ENCODE data around the gene THEM4.
A peak's percentile ranks its signal among the peaks of the same experiment; 100 is the strongest.

The THEM4 gene

DNA sequence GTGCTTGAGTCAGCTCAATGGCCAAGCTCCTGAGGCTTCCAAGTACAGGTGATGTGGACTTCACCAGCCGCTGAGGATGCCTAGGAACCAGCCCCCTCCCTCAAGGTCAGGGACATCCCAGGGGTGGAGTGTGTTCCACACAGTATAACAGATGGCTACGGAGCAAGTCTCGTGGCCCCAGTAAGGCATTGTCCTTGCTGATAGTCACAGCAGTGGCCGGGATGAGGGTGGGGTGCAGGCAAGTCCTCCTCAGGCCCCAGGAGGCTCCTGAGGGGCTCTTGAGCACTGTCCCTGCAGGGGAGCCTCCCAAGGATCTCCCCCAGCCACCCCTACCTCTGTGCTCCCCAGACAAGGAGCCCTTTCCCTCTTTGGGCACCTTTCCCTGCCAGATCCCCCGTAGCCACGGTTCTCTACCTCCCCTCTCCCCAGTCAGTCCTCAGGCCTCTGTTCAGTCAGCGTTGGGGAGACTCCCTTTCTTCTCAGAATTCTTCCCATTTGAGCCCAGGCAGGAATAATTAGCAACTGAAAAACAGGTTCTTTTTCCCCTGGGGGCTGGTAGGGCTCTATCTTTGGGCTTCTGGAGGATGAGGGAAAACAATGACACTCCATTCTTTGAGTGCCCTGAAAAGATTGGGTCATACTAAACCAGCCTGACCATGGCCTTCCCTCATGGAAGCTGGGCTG is 48.7 kb downstream of the THEM4 start:
- TF ChIP-seq, protein P1, sequence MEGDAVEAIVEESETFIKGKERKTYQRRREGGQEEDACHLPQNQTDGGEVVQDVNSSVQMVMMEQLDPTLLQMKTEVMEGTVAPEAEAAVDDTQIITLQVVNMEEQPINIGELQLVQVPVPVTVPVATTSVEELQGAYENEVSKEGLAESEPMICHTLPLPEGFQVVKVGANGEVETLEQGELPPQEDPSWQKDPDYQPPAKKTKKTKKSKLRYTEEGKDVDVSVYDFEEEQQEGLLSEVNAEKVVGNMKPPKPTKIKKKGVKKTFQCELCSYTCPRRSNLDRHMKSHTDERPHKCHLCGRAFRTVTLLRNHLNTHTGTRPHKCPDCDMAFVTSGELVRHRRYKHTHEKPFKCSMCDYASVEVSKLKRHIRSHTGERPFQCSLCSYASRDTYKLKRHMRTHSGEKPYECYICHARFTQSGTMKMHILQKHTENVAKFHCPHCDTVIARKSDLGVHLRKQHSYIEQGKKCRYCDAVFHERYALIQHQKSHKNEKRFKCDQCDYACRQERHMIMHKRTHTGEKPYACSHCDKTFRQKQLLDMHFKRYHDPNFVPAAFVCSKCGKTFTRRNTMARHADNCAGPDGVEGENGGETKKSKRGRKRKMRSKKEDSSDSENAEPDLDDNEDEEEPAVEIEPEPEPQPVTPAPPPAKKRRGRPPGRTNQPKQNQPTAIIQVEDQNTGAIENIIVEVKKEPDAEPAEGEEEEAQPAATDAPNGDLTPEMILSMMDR (IDR thresholded peaks at IDR 0.05; ENCODE audit: poor library complexity, severe bottlenecking) = no peak
- no peaks in the 10 kb centered on the region for H3K27me3 ChIP-seq (ENCODE audit: insufficient read depth, poor library complexity, severe bottlenecking)
- no peak for DNase-seq (ENCODE audit: low spot score)
- no peaks in the 10 kb centered on the region for H3K9me3 ChIP-seq (ENCODE audit: severe bottlenecking)
- H3K4me3 ChIP-seq (ENCODE audit: severe bottlenecking) = no peak overlapping the region
- H3K27ac ChIP-seq (ENCODE audit: poor library complexity, severe bottlenecking) = no peak overlapping the region
- peaks cover 12% of the 10 kb centered on the region for H3K4me1 ChIP-seq (ENCODE audit: insufficient read depth, poor library complexity, severe bottlenecking)
- no peak for ATAC-seq (ENCODE audit: low read depth)
- H3K36me3 ChIP-seq (ENCODE audit: low read depth) = no peaks in the 10 kb centered on the region

DNA sequence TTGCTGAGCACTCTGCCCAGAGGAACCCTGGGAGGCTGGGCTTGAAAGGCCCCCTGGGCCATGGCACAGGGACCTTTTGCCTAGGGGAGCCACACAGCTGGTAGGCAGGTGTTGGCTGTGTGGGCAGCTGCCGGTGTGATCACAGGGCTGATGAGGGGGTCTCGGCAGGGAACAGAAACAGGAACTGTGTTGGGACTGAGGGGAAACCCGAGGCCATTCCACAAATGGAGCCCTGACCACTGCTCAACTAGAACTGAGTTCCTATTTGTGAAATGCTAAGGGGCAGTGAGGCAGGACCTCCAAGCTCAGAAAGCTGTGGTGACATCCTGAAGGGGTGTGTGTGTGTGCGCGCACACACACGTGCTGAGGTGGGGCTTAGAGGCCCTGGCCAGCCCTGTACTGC is 49.4 kb downstream of the THEM4 start:
- H3K27me3 ChIP-seq (ENCODE audit: insufficient read depth, poor library complexity, severe bottlenecking) = no peaks in the 10 kb centered on the region
- no peak overlapping the region for H3K27ac ChIP-seq (ENCODE audit: poor library complexity, severe bottlenecking)
- DNase-seq (ENCODE audit: low spot score) (no peak), ATAC-seq (ENCODE audit: low read depth) (no peak)
- H3K4me3 ChIP-seq (ENCODE audit: severe bottlenecking) = no peak overlapping the region
- no peaks in the 10 kb centered on the region for H3K9me3 ChIP-seq (ENCODE audit: severe bottlenecking)
- TF ChIP-seq, protein P1 (IDR thresholded peaks at IDR 0.05; ENCODE audit: poor library complexity, severe bottlenecking) = no peak
- no peaks in the 10 kb centered on the region for H3K36me3 ChIP-seq (ENCODE audit: low read depth)
- H3K4me1 ChIP-seq (ENCODE audit: insufficient read depth, poor library complexity, severe bottlenecking) = peaks cover 12% of the 10 kb centered on the region

DNA sequence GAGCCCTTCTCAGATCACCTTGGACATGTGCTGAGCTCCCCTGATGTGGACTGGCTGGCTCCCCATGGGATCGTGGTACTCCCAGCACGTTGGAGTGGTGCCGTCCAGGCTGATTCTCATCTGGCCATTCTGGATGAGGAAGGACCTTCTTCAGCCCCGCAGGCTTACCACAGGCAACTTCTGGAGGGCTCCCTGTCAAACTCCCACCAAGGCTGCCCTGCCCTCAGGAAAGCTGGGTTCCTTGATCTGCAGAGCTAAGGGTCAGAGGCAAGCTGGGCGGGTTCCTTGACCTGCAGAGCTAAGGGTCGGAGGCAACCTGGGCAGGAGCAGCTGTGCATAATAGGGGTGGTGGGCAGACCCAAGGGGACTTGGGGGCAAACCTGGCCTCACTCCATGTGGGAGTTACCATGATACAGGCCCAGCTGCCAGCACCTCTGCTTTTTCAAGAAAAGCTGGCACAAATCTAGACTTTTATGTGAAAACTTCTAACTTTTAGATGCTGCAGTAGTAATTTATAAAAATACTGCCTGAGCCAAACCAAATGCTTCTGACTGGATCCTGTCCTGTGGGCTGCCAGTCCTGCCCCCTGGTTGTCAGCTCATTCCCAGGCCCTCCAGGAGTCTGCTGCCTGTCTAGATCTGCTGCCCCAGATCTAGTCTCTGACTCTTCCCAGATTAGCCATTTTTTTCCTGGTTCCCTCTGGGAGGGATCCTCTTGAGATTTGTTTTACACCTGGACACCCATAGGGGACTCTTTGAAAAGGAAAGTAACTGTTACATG is 50.2 kb downstream of the THEM4 start:
- no peaks in the 10 kb centered on the region for H3K27me3 ChIP-seq (ENCODE audit: insufficient read depth, poor library complexity, severe bottlenecking)
- ATAC-seq (ENCODE audit: low read depth) = 0 out of 3 replicates have a peak, but pooled peaks have one; percentile 27
- TF ChIP-seq, protein P1 (IDR thresholded peaks at IDR 0.05; ENCODE audit: poor library complexity, severe bottlenecking) = no peak

DNA sequence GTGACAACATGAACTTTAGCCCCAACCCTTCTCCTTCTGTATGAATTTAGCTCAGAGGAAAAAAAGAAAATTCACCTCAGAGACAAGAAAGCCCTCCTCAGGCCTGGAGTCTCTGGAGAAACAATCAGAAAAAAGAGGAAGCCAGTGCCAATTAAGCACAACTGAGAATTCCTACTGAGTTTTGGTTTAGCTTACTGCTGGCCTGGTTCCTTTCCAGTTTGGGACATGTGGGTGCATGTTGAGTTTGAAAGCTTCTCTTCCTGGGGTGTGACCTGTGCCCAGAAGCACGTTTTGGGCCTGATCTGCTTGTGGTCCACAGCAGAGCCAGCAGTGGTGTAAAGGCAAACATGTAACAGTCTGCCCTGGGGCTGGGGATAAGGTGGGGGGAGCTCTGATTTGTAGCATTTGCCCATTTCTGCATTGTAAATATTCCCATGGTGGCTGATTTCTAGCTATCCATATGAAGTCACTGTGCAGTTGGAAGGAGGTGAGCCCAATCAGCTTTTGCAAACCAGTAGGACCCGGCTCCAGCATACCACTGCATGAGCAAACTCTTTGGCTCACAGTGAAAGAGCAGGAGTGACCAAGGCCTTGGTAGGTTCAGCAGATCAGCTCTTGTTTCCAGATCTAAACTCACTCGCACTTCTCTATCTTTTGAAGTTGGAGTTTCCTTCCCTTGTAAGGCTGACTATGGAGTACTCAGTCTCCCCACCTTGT is 51.1 kb downstream of the THEM4 start:
- Histone ChIP-seq H3K27ac (ENCODE audit: poor library complexity, severe bottlenecking) (peak overlapping the region; percentile 24), H3K4me3 (ENCODE audit: severe bottlenecking) (no peak overlapping the region), H3K9me3 (ENCODE audit: severe bottlenecking) (no peaks in the 10 kb centered on the region), H3K4me1 (ENCODE audit: insufficient read depth, poor library complexity, severe bottlenecking) (peaks cover 12% of the 10 kb centered on the region), H3K36me3 (ENCODE audit: low read depth) (no peaks in the 10 kb centered on the region), H3K27me3 (ENCODE audit: insufficient read depth, poor library complexity, severe bottlenecking) (no peaks in the 10 kb centered on the region)
- peak; percentile 43 for ATAC-seq (ENCODE audit: low read depth)
- TF ChIP-seq, protein P1 (IDR thresholded peaks at IDR 0.05; ENCODE audit: poor library complexity, severe bottlenecking) = no peak
- DNase-seq (ENCODE audit: low spot score) = no peak

More for the DNA sequence above, 50.2 kb downstream of the THEM4 start:
- peak overlapping the region; percentile 24 for H3K27ac ChIP-seq (ENCODE audit: poor library complexity, severe bottlenecking)
- H3K4me3 ChIP-seq (ENCODE audit: severe bottlenecking) = no peak overlapping the region
- no peaks in the 10 kb centered on the region for H3K36me3 ChIP-seq (ENCODE audit: low read depth)
- no peak for DNase-seq (ENCODE audit: low spot score)
- peaks cover 12% of the 10 kb centered on the region for H3K4me1 ChIP-seq (ENCODE audit: insufficient read depth, poor library complexity, severe bottlenecking)
- no peaks in the 10 kb centered on the region for H3K9me3 ChIP-seq (ENCODE audit: severe bottlenecking)

Data from RWPE2 (cell line).